ENCODE results near the gene NEK1.

- TF ChIP-seq CTCF (IDR thresholded peaks at IDR 0.05; ENCODE audit: poor library complexity, severe bottlenecking) (no peak), SMC3 (conservative IDR thresholded peaks at IDR 0.05; ENCODE audit: poor library complexity) (no peak), MXI1 (conservative IDR thresholded peaks at IDR 0.05; ENCODE audit: poor library complexity, severe bottlenecking) (no peak), EP300 (conservative IDR thresholded peaks at IDR 0.05; ENCODE audit: poor library complexity, severe bottlenecking) (no peak)
Observed at GRCh38 chr4:169384779-169385178, 227.6 kb downstream of the NEK1 start.
